Measurements from ENCODE around the gene TMEM250. TPM values are rescaled to one million over a fixed set of nuclear protein-coding genes. Genes with fewer than 3 reads are reported as not detected.

TMEM250 gene
- polyA plus RNA-seq, 10 donors = 13.6 to 24.3 (median 18.4) TPM

DNA sequence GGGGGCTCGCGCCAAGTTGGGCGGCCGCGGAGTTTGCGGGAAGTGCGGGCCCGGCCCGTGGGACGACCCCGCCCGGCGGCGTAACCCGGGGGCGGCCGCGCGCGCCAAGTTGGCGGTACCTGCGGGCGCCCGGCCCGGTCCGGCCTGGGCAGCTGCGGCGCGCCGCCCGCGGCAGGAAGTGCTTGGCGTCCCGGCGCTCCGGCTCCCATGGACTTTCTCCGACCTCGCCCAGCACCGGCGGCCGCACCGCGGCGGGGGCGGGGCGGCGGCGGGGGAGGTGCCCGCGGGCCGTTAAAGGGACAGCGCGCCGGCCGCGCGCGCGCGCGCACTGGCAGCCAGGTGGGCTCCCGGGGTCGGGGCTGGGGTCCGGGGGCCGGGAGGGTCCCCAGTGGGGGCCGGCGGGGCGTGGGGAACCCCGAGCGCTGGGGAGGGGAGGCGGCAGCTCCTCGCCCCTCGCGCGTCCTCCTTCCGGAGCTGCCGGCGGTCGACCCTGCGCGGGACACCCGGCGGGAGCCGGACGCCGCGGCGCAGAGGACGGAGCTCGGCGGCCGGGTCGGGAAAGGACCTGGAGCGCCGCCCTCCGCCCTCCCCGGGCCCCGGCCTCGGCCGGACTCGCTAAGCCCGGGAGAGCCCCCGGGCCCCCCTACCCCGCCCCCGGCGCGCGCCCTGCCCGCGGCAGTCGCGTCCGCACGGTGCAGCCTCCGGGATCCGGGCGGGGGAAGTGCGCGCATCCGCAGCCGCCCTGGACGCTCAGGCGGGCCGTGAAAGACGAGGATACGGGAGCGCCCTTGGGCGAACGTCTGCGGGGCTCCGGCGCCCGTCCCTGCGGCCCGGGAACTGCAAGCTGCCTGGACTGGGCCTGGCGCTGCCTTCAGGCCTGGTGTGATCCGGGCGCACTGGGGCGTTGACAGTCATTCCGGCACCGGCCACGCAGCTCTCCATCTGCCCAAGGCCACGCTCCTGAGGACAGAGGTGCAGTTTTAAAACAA, 23.3 kb downstream of the TMEM250 start, which contains the start of gene NACC2:
NACC2 (minus strand) TSS at position 220 of the 989 bp plus-strand sequence. CDS start 44,768 bp downstream, outside the sequence.
- peak in 2 of 3 donors; percentile 48 to 64 for DNase-seq

DNA sequence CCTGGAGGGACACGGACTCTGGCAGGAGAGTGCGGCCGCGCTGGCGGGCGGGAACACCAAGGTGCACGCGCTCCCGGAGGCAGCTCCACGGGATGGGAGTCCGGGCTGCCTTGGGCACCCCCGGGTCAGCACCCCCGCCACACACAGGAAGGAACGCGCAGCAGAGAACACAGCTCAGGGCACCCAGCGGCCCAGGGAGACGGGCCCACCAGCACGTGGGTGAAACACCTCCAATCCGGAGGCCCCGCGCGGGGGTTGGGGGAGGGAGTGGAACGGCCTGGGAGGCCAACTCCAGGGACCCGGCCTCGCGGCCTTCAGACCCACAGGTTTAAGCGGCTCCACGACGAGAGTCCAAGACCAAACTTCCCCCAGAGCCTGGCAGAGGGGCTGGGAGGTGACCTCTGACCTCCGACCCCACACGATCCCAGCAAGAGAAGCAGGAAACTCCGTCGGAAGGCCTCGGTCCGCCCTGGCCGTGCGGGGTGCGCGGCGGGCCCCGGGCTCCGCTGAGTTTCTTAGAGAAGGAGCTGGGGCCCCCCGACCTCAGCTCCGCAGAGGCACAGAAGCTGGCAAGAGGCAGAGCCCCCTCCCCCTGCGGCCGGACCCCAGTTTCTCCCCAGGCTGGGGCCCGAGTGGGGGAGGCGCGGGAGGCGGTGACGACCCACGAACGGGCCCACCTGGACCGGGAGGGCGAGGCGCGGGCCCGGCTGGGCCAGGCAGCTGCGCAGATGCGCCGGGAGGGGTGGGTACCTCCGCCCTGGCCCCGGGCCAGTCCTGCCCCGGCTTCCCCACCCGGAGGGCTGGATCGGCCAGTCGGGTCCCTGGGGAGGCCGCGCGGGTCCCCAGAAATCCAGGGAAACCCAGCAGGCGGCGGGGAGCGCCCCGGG, 24.4 kb downstream of the TMEM250 start:
- peak in 1 of 3 donors; percentile 73 for DNase-seq

DNA sequence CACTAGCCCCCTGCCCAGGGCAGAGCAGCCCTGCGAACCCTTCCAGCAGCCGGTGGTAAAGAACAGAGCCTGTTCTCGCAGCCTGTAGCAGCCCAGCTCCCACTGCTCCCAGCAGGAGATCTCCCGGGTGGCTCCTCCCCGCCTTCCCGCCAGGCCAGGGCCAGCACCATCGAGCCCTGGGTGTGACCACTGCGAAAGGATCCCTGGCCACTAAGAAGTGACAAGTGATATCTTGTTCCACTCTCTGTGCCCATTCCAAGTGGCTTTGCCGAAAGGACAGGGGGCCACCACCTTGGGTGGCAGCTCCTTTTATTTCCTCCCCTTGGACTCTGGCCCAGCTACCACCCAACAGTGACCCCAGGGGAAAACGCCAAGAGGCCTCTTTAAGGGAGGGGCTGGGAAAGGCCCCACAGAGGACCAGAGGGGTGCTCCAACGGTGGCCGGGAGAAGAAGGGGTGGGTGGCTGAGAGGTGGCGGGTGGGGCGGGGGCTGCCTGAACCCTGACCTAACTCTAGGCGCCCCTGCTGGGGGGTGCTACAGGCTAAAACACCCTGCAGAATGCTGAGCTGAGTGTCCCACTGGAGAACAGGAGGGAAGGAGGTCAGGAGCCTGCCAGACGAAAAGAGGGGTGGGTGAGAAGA, 25.2 kb downstream of the TMEM250 start:
- no peak for DNase-seq

DNA sequence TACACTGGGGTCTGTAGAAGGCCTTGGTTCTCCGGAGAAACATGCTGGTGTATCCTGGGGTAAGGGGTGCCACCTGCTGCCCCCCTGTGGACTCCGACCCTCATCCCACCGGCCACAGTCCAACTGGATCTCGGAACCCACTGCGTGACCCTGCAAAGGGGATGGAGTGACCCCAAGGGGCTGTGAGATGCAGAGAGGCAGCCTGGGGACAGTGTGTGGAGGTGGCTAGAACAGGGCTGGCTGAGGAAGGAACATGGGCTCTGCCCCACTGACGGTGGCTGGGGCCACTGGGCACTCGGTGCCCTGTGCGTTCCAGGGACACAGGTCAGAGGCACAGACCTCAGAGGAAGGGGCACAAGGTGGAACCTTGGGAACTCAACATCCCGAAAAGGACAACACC, 25.9 kb downstream of the TMEM250 start:
- no peak for DNase-seq

DNA sequence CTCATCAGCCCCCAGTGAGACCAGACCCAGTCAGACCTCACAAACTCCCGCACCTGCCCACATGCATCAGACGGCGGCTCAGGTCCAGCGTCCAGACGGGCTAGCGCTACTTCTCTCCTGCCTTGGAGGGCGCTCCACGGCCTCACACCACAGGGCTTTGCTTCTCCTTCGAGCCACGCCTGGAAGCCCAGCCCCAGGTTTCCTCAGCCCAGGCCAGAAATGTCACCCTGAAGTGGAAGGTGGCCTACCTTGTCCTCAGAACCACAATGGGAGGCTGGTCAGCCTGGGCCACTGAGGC, 26.4 kb downstream of the TMEM250 start:
- DNase-seq = no peak

DNA sequence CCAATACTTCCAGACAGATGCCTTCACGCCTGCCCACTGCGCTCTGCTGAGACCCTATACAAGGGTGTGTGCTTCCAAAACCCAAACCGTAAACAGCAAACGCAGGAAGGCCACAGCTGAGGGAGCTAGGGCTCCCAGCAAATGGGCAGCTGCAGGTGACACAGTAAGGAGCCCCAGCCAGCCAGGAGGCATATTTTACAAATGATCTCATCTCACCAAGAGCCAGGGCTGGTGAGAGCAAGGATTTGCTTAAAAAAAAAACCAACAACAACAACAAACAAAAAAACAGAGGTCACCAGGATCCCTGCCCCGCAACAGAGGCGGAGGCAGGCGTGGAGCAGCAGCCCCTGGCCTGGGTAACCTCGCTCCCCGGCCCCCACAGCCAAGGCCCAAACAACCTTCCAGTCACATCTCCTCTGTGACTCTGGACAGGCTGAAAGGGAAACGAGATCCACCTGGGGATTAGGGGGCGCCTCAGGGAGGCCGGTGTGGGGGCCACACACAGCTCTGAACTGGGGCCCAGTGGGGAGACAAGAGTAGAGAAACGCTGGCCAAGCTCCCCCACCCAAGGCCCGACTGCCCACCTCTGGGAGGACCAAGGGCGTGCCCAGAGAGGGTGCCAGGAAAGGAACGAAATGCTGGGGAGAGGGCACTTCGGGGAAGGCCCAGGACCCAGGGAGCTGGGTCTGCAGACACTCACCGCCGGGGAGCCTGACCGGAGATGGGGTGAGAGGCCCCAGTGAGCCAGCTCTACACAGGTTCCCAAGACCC, 26.9 kb downstream of the TMEM250 start:
- no peak for DNase-seq

DNA sequence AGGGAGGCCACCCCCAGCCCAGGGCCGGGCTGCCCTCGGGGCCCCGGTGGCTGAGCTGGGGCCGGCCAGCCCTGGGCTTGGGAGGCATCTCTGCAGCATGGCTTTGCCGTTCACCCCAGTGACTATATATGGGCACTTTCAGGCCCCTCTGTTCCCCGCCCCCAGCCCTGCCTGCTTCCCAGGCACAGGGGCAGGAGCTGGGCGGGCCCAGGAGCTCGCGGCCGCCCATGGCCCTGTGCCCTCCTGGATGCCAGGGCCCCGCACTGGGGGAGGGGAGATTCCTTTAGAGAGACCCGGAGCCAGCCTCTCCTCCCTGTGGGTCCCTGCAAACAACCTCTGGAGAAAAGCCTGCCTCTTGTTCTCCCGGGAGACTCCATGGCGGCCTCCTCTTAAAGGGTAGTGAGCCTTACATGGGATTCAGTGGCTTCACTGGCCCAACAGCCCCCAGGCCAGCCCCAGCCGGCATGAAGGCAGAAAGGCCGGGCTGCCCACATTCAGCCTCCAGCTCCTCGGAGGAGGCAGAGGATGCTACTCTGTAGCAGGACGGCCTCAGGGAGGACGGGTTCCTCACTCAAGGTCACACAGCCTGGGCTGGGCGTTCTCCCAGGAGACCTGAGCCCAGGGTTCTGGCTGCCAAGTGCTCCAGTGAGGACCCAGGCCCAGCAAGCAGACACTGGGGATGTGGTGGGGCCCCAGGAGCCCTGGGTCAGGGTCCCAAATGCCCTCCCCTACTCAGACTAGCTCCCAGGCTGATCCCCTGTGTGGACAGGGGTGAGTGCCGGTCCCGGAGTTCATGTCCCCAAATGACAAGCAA, 27.7 kb downstream of the TMEM250 start:
- no peak for DNase-seq

DNA sequence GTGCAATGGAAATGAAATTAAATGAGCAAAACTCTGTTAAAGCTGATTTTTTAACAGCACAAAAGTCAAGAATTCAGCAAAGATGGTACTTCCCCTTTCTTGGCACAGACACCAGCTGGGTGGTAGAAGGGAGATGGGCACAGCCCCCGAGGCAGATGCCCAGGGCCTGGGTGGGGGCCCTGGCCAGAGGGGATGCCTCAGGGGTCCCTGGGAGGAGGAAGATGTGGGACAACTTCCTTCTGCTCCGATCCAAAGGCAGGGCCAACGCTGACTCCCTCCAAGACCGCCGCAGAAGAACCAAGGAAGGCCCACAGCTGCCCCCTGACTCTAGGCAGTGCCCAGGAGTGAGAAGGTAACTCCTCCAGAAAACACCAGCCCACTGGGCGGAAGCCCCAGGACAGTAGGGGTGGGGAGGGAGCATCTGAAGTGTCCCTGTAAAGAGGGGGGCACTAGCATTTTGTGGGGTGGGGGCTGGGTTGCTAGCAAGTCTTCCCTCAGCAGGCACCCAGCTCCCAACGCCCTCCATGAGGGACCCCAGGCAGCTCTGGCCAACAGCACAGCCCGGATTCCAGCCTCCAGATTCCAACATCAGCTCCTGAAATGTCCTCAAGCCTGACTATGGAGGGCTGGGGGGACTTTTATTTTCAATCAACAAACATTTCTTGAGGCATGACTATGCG, 28.5 kb downstream of the TMEM250 start:
- DNase-seq = no peak

DNA sequence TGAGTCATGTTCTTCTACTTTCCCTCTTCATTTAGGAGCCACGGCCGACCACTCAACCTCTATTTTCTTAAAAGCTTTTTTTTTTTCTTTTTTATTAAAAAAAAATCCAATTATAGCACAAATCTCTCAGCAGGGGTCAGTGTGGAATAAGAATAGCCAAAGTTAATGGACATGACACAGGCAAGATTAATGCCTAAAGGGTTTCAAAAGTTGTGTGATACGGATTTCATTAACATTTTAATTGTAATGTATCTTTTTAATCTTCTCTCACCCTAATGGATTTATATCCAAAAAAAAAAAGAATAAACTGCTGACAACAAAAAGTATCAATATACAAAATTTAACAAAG, 29.0 kb downstream of the TMEM250 start:
- DNase-seq = no peak

DNA sequence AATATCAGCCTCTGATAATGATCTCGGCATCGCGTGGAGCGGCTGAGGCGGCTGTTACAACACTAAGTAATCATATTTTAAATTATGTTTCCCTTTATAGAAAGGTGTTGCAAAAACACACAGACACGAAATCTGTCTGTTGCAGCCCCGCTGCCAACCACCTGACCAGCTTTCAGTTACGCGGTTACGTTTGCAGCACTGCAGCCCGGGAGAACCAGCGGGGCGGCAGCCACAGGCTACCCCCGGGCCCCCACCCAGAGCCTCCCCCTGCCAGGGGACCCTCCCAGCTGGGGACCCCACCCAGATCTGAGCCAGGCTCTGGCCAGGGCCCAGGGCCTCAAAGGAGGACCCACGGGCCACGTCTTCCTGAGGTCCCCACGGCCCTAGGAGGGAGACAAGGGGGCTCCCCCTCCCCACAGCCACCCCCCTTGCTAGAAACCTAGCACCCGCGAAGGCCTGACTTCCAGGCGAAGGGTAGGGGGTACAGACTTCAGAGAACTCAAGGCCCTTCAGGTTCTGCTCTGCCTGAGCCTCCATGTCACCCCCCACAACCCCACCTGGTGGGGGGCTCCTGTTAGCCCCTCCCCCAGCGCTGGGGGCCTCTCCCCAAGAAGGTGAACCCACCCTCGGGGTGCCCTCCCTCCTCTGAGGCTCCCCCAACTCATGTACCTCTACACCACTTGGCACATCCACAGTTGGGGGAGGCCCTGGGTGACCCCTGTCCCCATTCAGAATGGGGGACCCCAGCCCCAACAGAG, 29.6 kb downstream of the TMEM250 start:
- no peak for DNase-seq

DNA sequence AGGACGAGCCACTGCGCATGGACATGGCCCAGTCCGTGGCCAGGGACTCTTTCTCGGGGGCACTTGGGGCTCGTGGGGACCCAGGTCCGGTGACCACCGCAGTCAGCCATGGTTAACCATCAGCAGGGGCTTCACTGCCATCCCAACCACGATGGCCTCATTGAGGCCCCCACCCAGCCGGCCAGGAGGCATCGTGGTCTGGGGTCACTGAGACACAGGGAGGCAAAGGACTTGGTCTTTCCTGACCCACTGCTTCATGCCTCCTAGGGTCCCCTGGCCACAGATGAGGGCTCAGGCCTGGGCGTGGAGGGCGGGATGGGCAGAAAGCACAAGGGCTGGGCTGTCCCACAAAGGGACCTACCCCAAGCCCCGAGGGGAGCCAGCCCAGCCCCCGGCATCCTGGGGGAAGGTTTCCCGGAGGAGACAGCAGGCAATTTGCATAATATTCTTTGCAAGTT, 30.2 kb downstream of the TMEM250 start:
- DNase-seq = no peak

DNA sequence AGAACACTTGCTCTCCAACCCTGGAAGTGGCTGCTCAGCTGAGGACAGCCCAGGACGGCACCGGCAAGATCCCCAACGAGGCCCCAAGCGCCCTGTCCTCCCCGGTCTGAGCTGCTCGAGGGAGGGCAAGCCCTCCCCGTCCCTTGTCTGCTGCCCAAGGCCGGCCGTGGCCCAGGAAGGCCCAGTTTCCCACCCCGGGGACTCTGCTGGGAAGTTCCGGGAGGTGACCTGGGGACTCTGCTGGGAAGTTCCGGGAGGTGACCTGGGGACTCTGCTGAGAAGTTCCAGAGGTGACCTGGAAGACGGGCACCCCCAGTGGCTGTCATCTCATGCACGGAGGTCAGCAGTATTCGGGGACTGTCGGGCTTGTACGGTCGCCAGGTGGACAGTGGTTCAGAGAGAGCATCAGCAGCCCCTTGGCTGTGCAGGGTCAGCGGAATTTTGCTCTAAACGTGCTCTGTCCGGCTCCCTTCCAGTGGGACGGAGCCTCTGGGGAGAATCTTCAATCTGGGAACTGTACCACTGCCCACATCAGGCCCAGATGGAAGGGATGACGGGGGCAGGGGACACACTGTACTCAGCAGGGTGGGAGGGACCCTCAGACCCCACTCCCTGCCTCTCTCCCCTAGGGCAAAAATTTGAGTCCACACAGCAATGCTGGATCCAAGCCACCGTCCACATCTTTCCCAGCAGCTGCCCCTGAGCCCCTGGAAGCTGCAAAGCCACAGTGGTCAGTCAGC, 30.8 kb downstream of the TMEM250 start:
- DNase-seq = no peak

DNA sequence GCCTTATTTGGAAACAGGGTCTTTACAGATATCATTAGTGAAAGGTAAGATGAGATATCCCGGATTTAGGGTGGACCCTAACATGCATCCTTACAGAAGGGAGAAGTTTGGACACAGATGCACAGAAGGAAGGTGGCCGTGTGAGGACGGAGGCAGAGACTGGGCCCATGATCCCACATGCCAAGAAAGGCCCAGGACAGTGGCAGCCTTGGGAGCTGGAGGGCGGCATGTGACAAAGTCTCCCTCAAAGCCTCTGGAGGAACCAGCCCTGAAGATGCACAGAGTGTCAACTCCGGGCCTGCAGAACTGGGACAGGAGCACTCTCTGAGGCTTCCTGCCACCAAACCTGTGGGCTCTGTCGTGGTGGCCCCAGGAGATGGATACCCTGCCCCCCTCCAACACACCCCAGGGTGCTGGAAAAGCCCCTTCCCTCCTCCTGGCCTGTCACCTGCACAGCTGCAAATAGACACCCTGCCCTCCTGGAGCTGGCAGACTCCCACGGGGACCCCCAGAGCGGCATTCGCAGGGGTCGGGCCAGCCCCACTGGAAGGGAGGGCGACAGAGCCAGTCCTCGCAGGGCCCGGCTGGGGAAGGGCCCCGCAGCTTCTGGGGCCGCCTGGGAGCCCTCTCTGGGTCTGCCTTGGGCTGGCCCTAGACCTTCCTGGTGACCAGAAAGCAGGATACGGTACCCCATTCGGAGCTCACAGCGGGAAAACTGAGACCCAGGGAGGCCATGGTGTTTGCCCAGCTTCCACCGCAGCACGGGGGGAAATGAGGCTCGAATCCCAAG, 31.5 kb downstream of the TMEM250 start:
- no peak for DNase-seq

DNA sequence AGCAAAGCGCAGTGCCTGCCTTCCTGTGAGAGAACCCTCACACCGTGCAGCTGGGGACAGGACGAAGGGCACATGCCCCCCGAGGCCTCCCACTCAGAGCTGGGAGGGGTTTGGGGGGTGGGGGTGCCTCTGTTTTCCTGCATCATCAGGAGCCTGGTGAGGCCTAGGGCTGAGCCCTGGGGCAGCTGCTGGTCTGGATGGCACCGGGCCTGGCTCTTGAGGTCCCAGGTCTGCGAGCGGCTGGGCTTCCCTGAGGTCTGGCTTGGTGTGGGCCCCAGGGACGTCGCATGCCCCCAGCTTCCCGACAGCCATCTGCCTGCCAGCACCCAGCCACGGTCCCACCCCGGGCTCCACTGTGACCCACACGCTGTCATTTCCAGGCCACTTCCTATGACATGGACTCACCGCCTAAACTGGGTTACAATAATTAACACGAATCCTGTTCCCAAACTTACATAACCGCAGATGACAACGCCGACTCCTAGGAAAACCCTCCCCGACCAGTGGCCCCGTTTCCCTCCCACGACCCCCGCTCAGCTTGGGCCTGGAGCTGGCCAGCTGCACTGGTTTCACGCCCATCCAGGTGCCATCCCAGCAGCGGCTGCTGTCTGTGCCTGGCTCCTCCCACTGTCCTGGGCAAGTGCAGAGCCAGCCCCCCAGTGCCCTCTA, 32.3 kb downstream of the TMEM250 start:
- no peak for DNase-seq

DNA sequence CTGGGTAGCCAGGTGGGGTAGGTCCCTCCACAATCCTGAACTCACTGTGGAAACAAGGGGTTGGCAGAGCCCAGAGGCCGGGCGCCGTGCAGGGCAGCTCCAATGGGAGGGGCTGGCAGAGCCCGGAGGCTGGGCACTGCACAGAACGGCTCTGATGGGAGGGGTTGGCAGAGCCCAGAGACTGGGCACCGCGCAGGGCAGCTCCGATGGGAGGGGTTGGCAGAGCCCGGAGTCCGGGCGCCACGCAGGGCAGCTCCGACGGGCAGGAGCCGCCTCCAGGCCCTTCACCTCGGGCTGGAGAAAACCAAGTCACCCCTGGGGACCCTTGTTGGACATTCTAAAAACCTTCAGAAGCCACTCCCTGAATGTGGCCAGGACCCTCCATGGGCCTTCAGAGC, 32.9 kb downstream of the TMEM250 start:
- no peak for DNase-seq

DNA sequence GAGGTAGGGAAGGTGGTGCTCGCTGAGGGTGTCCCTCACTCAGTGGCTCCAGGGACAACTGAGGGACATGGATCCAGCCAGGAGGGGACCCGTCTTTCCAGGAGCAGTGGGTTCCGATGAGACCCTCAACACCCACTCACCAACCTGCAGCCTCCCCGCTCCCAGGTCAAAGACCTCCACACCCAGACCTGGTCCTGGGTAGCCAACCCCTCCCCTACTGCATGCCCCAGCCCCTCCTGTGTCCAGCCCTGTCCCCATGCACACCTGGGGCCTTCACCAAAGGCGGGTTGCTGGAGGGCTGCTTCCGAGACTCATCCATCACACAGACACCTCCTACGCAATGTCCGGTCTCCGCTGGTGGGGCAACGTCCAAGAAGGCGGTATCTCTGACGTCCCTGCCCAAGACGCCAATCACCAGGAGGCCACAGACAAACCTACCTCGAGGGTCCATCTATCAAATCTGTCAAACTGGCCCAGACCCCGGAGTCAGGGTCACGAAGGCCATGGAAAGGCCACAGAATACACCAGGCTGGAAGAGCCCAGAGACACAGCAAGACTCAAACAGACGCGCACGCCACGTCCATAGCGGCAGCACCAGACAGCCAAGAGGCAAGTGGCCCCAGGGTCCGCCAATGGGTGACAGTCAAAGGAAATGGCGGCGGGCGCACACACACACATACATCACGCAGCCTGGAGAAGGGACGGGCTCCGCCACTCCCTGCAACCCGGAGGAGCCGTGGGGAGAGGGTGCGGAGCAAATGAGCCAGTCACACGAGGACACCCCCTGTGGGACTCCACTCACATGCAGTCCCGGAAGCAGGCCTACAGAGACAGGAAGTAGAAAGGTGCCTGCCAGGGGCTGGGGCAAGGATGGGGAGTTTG, 34.4 kb downstream of the TMEM250 start:
- no peak for DNase-seq

Data from muscle of back (tissue), 11 donors.